Measurements from ENCODE around the gene ABCD4. TPM values are rescaled to one million over a fixed set of nuclear protein-coding genes. Genes with fewer than 3 reads are reported as not detected.

The ABCD4 gene
- total RNA-seq, 1 experiment from 2014 or later = 31.4 TPM

GRCh38 chr14:74260525-74261233 lies 42.1 kb downstream of the ABCD4 start:
- no peak for DNase-seq (ENCODE audit: low spot score)

GRCh38 chr14:74259513-74259912 lies 43.2 kb downstream of the ABCD4 start:
- no peak for DNase-seq (ENCODE audit: low spot score)

- DNase-seq (ENCODE audit: low spot score) = no peak
Measured at GRCh38 chr14:74258764-74259035, 44.0 kb downstream of the ABCD4 start.

GRCh38 chr14:74257941-74258763 lies 44.6 kb downstream of the ABCD4 start:
- DNase-seq (ENCODE audit: low spot score) = no peak

GRCh38 chr14:74257078-74257940 lies 45.4 kb downstream of the ABCD4 start:
- peak; percentile 25 for DNase-seq (ENCODE audit: low spot score)

GRCh38 chr14:74255281-74255680 lies 47.5 kb downstream of the ABCD4 start:
- no peak for DNase-seq (ENCODE audit: low spot score)

- no peak for DNase-seq (ENCODE audit: low spot score)
Measured at GRCh38 chr14:74249433-74250375, 53.0 kb downstream of the ABCD4 start.

GRCh38 chr14:74248017-74248416 lies 54.7 kb downstream of the ABCD4 start:
- no peak for DNase-seq (ENCODE audit: low spot score)

- no peak for DNase-seq (ENCODE audit: low spot score)
Measured at GRCh38 chr14:74246542-74246941, 56.2 kb downstream of the ABCD4 start.

- no peak for DNase-seq (ENCODE audit: low spot score)
Measured at GRCh38 chr14:74245292-74245691, 57.4 kb downstream of the ABCD4 start.

GRCh38 chr14:74244115-74244514 lies 58.6 kb downstream of the ABCD4 start:
- DNase-seq (ENCODE audit: low spot score) = no peak

GRCh38 chr14:74243051-74243450 lies 59.7 kb downstream of the ABCD4 start:
- no peak for DNase-seq (ENCODE audit: low spot score)

GRCh38 chr14:74242780-74243042 lies 60.0 kb downstream of the ABCD4 start:
- DNase-seq (ENCODE audit: low spot score) = no peak

- no peak for DNase-seq (ENCODE audit: low spot score)
Measured at GRCh38 chr14:74242021-74242779, 60.5 kb downstream of the ABCD4 start.

GRCh38 chr14:74241652-74242017 lies 61.1 kb downstream of the ABCD4 start:
- DNase-seq (ENCODE audit: low spot score) = no peak

- DNase-seq (ENCODE audit: low spot score) = no peak
Measured at GRCh38 chr14:74240794-74241651, 61.7 kb downstream of the ABCD4 start.

GRCh38 chr14:74239848-74240793 lies 62.6 kb downstream of the ABCD4 start:
- no peak for DNase-seq (ENCODE audit: low spot score)

- no peak for DNase-seq (ENCODE audit: low spot score)
Measured at GRCh38 chr14:74238974-74239847, 63.5 kb downstream of the ABCD4 start, which contains the start of gene VSX2. Gene VSX2, plus strand, starts transcription at chr14:74239449. Its CDS starts 113 bp downstream, at chr14:74239562.

Data from HT-29 (cell line).